Upper lobe of left lung (tissue), 4 donors: ENCODE results near the gene DUSP23.

ENCODE experiments used
- EP300 ChIP-seq, 4 donors: sonication (generic); formaldehyde crosslinking; IDR thresholded peaks; one replicate each; pipeline ENCODE4 v1.5.1; 2017; ENCODE audit warnings: antibody characterized with exemption in 4 of 4, control low read depth in 2 of 4
- POLR2A ChIP-seq, 4 donors: fragments of 450-650 bp; IDR thresholded peaks; one replicate each; pipeline ENCODE4 v1.5.1; 2016 to 2017; ENCODE audit warnings: antibody characterized with exemption in 4 of 4, mild to moderate bottlenecking in 2 of 4

DNA sequence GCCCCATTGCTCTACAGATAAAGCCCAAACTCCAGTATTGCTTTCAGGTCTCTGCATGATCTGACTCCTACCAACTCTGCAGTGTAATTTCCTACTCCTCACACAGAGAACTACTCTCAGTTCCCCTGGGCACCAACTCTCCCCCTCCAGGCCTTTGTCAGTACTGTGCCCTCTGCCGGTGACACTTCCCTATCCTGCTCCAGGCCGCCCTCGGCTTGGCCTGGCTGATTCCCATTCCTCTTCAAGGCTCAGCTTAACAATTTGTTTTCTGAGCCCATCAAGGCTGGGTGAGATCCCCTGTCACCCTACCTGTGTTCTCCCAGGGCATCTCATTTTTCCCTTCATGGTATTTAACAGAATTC is 48.5 kb downstream of the DUSP23 start:
- peak in 1 of 4 donors; percentile 19 for TF ChIP-seq POLR2A (IDR thresholded peaks at IDR 0.05)
- no peak for TF ChIP-seq EP300 (IDR thresholded peaks at IDR 0.05)
